GM21367 (cell line): Measurements from ENCODE around the gene CACHD1.

Source experiments
- ATAC-seq: cut with Tn5 transposase; IDR thresholded peaks from one replicate; pipeline ENCODE4 v1.9.1; 2021; ENCODE audit not compliant: unreplicated experiment

CACHD1 gene

GRCh38 chr1:64469977-64470664 is at the start of gene CACHD1:
Gene CACHD1 (plus strand): TSS chr1:64470129. CDS start chr1:64470745, 616 bp downstream.
- peak; percentile 78 for ATAC-seq

GRCh38 chr1:64421377-64421776 is 48.6 kb upstream of the CACHD1 start:
- ATAC-seq, result no peak

- ATAC-seq, result no peak
Measured at GRCh38 chr1:64423526-64423925, 46.4 kb upstream of the CACHD1 start.

GRCh38 chr1:64424412-64424811 is 45.5 kb upstream of the CACHD1 start:
- no peak for ATAC-seq

GRCh38 chr1:64425521-64425920 is 44.4 kb upstream of the CACHD1 start:
- ATAC-seq, result no peak

- ATAC-seq, result no peak
Measured at GRCh38 chr1:64426681-64427080, 43.2 kb upstream of the CACHD1 start.

- no peak for ATAC-seq
Measured at GRCh38 chr1:64427879-64428278, 42.0 kb upstream of the CACHD1 start.

- no peak for ATAC-seq
Measured at GRCh38 chr1:64433308-64433707, 36.6 kb upstream of the CACHD1 start.

GRCh38 chr1:64433747-64434146 is 36.2 kb upstream of the CACHD1 start:
- ATAC-seq, result no peak

- no peak for ATAC-seq
Measured at GRCh38 chr1:64435000-64435399, 34.9 kb upstream of the CACHD1 start.

GRCh38 chr1:64437453-64437852 is 32.5 kb upstream of the CACHD1 start:
- no peak for ATAC-seq

GRCh38 chr1:64440183-64440826 is 29.6 kb upstream of the CACHD1 start:
- no peak for ATAC-seq

GRCh38 chr1:64451440-64451839 is 18.5 kb upstream of the CACHD1 start:
- no peak for ATAC-seq

- ATAC-seq, result no peak
Measured at GRCh38 chr1:64453688-64454087, 16.2 kb upstream of the CACHD1 start.

GRCh38 chr1:64458915-64459314 is 11.0 kb upstream of the CACHD1 start:
- no peak for ATAC-seq

GRCh38 chr1:64459743-64460142 is 10.2 kb upstream of the CACHD1 start:
- no peak for ATAC-seq

GRCh38 chr1:64466033-64466432 is 3.9 kb upstream of the CACHD1 start:
- no peak for ATAC-seq

- no peak for ATAC-seq
Measured at GRCh38 chr1:64469116-64469976, 583 bp upstream of the CACHD1 start.

GRCh38 chr1:64470665-64471217 is 812 bp downstream of the CACHD1 start:
- peak; percentile 15 for ATAC-seq

- no peak for ATAC-seq
Measured at GRCh38 chr1:64471218-64472039, 1.5 kb downstream of the CACHD1 start.

GRCh38 chr1:64472040-64472376 is 2.1 kb downstream of the CACHD1 start:
- no peak for ATAC-seq
